GM12878 (cell line): Measurements from ENCODE around the gene TBXA2R.

Source experiments
- NRF1 ChIP-seq: conservative IDR thresholded peaks from 2 replicates; pipeline ENCODE4 v1.6.1; 2011; ENCODE audit warnings: mild to moderate bottlenecking, low read depth, low read length, improper control_type of control experiment
- YY1 ChIP-seq: IDR thresholded peaks from 2 replicates; pipeline ENCODE4 v1.6.1; 2011; ENCODE audit warnings: low read depth, mild to moderate bottlenecking, low read length
- ZBTB33 ChIP-seq: fragments of 450-650 bp; IDR thresholded peaks from 2 replicates; pipeline ENCODE4 v1.6.1; 2017; ENCODE audit warnings: mild to moderate bottlenecking

GRCh38 chr19:3646336-3647092 is 39.8 kb upstream of the TBXA2R start:
- TF ChIP-seq ZBTB33 = no peak
- TF ChIP-seq YY1 = no peak
- TF ChIP-seq NRF1 = no peak
